Limb (tissue), 2 donors: Measurements from ENCODE around the gene MTF2.
A peak's percentile ranks its signal among the peaks of the same experiment; 100 is the strongest.
"Not testable (repeated sequence)": the region's sequence is repeated elsewhere in the genome, so short reads cannot be mapped to it uniquely, and the experiment has no call there.

Source experiments
- DNase-seq, 2 donors: peaks; one replicate each; pipeline ENCODE4 v3.0.0-alpha.2; 2016; ENCODE audit errors: extremely low spot score in 2 of 2

The MTF2 gene

DNA sequence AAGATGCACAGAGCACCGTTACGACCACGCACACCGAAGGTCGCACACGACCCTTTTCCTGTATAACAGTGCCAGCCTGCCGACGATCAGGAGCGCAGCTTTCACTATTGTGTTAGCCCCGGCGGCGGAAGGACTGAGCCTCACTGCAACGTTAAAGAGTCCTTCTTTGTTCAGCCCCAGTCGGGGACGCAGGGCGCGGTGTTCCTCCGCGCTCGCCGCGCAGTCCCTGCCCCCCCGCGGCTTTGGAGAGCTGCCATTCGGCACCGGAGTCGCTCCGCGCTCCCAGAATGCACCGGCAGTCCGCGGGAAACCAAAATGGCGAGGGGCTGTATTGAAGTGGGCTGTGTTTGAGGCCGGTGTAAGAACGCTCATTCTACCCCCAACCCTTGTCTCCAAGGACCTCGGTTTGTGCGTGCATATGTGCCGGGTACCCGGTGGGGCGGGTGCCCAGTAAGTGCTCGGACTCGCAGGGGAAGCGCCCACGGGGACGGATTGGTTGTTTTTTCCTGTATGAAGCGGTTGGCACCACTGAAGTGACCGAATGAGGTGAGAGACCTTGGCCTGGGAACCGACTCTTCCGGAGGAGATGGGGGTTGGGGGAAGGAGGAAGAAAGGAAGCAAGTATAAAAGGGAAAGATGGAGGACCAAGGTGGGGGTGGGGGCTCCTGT lies at the start of gene MTF2:
MTF2 (plus strand) TSS at position 298 of the 669 bp plus-strand sequence; CDS start at position 542, 244 bp downstream.
- peak; percentile 94 to 99 for DNase-seq

DNA sequence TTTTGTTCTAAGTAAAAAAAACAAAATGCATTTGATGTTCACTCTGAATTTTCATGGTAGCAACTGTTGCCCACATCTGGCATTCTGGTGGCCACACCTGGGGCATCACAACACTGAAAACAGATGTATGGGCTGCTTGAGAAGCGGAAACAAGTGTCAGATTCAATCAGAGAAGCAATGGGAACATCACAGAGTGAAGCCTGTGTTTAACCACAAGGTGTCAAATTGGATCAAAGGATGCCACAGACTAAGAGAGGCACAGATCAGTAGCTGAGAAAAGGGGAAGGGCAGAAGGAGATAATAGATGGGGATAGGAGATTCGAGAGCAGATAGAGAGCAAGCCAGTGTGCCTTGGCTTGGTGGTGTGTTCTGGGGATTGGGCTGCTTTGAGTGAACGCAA lies 49.8 kb upstream of the MTF2 start:
- DNase-seq: no peak

DNA sequence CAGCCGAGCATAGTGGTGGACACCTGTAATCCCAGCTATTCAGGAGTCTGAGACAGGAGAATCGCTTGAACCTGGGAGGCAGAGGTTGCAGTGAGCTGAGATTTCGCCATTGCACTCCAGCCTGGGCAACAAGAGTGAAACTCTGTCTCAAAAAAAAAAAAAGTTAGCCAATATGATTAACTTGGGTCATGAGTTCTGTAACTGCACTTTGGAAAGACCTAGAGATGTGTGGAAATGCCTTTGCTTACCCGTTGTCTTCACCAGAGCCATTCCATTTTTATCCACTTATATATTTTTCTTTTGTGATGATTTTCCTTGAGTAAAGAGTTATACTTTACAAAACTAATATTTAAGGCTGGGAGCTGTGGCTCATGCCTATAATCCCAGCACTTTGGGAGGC lies 48.9 kb upstream of the MTF2 start:
- DNase-seq: not testable (repeated sequence)

DNA sequence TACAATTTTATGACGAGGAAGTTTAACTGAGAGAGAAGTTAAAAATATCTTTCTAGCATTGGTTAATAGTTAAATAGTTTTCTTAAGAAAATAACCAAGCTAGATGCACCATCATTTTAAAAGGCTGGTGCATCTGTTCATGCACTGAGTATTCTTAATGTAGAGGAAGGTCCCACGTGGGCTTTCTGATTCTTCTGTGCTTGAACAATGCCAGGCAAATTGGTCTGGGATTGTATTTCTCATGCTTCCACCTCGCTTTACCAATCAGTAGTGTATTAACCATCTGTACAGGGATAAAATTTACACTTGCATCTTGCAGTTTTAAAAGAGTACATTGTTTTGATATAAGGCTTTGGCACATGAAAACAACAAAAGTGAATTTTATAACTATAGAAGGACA lies 47.4 kb upstream of the MTF2 start:
- DNase-seq: no peak

DNA sequence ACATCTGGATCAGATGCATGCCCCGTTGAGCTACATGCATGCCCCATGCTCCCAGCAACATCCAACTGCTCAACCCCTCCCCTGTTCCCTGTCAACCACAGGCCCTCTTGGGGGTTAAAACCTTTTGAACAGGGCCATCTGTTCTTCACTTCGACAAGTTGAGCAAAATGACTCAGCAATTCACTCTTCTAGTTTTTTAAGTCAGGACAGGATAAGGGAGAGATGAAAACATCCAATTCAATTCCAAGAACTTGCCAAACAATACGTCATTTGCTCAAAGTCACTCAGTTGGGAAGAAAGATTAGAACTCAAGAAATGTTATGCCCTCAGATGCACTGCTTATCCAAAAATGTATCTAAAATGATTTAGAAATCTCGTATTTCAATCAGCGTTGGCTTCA lies 46.1 kb upstream of the MTF2 start:
- no peak for DNase-seq

DNA sequence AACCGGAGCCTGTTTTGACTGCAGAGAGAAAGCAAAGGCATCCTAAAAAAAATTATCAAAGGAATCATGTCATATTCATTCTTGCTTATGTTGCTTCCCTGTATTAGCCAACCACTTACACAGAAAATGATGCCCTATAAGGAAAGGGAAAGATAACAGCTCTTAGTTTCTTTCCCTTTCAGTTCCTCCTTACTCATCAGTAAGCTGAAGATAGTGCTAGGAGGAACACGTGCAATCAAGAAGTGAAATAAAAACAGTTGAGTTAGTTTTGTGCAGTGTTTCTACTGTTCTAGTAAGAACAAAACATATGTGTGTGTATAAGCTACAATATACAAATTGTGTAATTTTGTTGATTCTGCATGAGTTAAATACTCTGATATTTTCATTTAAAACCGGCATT lies 45.3 kb upstream of the MTF2 start:
- DNase-seq: no peak

DNA sequence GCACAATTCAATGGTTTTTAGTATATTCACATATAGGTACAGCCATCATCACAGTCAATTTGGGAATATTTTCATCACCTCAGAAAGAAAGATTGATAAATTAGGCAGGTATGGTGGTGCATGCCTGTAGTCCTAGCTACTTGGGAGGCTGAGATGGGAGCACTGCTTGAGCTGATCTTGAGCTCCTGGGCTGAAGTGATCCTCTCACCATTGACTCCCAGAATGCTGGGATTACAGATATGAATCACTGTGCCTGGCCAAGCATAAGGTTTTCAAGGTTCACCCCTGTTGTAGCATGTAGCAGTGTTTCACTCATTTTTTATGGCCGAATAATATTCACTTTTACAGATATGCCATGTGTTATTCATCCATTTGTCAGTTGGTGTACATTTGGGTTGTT lies 44.7 kb upstream of the MTF2 start:
- DNase-seq: no peak

DNA sequence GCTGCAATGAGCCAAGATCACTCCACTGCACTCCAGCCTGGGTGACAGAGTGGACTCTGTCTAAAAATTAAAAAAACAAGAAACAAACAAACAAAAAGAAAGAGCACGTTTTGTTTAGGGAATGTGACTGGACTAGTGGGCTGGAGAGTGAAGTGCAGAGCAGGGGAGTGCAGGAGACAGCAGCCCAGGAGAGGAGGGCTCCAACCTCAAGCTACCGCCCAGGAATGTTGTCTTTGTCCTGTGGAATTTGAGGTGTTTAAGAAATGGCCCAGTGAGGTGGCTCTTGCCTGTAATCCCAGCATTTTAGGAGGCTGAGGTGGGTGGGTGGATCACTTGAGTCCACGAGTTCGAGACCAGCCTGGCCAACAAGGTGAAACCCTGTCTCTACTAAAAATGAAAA lies 42.4 kb upstream of the MTF2 start:
- DNase-seq: no peak

DNA sequence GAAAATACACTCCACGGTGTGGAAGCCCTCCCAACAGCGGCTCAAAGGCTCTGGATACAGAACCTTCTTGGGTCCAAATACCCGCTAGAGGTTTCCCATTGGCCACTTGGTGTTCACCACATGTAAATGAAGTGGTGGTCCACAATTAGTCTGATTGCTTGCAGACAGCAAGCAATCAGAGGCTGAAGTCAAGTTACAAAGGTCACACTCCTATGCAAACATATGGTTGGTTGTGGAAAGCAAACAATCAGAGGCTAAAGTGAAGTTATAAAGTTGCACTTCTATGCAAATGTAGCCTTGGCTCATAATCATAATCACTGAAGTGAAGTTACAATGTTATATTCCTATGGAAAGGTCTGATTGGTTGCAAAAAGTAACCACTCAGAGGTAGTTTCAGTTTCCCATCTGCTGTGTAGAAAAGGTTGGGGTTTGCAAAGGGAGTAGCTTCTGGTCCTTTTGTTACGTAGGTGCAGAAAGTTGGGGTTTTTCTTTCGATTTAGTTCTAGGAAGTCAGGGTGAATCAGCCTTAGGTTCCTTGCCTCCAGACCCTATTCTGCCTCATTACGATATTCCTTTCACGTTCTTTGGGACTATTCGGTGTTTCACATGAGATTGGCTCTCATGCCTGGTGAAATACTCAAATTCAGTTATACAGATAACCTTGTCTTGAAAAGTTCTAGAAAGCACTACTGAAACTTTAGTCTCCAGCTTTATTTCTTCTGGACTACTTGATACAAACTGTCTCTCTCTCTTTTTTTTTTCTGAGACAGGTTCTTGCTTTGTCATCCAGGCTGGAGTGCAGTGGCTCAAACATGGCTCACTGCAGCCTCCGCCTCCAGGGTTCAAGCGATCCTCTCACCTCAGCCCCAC lies 36.7 kb upstream of the MTF2 start:
- DNase-seq: no peak

DNA sequence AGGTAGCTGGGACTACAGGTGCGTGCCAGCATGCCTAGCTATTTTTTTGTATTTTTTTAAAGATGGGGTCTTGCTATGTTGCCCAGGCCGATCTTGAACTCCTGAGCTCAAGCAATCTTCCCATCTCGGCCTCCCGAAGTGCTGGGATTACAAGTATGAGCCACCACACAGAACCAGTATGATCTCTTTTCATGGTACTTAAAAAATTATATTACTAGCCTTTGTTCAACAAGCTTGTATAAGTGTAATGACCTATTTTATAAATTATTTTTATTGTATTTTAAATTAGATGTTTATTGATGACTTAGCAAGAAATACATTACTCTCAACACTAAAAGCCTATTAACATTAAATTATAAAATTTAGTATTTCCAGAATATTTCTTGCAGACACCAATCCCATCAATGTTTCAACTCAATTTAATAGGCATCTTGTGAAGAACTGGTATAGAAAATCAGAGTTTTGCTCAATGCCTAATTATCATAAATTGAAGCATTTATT lies 36.0 kb upstream of the MTF2 start:
- no peak for DNase-seq

DNA sequence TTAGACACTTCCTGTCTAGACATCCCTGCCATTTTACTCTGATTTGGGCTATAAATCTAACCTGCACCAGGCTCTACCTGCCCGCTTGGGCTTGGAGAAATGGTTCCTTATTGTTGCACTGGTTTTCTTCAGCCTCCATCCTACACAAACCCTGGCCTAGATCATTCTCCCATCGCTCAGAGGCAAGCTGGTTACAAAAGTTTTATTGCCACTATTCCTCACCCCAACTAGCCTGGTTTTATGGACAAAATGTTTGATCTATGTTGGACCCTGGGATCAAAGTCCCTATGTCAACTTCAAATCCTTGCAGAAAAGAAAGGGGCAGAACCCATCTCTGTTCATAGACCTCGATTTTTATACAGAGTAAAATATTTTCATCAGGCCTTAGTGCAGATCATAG lies 31.5 kb upstream of the MTF2 start:
- no peak for DNase-seq

DNA sequence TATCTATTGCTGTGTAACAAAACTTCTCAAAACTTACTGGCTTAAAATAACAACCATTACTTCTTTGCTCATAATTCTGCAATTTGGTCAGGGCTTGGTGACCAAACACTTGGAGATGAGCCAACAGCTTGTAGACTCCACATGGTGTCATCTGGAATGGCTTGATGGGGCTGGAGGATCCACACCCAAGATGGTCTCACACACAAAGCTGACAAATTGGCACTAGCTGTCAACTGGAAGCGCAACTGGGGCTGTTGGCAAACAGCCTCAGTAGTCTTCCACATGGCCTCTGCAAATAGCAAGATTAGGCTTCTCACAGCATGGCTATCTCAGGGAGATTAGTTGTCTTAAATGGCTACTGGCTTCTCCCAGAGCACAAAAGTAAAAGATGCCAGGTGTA lies 27.1 kb upstream of the MTF2 start:
- DNase-seq: no peak

DNA sequence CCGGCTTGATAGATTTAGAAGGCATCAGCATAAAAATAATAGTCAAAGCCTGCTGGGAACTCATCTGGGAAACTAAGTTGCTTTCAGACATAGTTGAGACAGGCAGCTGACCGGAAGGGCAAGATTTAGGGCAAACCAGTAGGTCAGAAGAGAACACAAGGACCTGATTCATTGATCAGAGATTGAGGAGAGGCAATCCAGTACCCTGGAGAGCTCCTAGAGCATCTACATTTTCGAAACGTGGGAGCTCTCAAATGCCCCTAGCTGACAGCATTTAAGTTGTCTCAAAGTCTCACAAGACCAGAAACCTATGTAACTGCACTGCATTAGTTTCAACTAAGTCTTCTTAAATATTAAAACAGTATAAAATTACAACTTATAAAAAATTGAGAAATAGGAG lies 22.9 kb upstream of the MTF2 start:
- DNase-seq: no peak

DNA sequence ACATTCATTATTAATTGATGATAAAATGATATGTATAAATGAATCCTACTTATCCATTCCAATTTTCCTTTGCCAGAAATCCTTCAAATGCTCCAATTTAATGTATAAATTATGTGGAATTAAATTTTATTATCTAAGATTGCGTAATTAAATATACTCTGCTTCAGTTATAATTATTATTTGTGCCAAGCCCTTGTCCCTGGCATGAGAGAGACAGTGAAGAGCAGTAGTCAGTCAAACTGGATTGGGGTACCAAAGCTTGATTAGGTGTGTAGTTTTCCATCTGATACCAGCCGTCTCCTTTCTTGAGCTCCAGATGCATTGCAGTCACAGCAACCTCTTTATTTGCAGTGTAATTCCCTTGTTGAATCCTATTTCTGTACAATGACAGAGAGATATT lies 22.4 kb upstream of the MTF2 start:
- DNase-seq: no peak

DNA sequence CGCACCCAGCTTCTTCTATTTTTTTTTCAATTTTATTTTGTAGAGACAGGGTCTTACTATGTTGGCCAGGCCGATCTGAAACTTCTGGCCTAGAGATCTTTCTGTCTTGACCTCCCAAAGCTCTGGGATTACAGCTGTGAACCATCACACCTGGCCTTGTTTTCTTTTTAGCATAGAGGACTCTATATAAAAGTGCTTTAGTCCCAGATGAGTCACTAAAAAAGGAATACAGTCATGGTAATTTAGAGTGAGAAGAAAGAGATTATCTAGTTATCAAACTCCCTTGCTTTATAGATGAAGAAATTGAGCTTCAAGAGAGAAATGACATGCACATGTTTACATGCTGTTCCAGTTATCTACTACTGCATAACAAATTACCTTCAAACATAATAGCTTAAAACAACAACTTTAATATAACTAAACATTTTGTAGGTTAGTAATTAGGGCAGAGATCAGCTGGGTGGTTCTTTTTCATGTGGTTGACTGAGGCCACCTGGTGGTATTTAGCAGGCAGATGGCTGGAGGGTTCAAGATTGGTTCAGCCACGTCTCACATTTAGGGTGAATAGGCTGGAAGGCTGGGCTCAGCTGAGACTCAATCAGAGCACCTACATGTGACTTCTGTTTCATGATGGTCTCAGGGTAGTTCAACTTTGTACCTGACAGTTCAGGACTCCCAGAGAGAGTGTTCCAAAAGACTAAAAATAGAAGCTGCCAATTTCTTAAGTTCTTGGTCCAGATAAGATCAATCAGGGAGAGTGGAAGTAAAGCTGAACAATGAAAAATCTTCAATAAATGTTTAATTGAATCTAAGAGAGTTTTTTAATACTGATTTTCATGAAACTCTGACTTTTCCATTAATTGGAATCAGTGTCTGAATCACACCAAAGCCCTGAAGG lies 16.9 kb upstream of the MTF2 start:
- DNase-seq: no peak

DNA sequence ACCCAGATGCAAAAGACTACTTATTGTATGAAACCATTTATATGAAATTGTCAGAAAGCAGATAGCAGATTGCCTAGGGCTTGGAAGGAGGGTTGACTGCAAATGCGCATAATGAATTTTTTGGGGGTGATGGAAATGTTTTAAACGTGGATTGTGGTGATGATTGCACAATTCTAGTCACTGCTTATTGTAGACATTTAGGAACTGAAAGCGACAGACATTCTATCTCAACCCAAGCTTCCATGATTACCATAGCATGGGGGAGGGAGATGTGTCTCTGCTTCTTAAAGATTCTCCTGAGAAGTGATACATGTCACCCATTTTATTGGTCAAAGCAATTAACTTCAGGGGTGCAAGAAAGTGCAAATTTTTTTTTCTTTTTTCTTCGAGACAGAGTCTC lies 2.8 kb upstream of the MTF2 start:
- DNase-seq: no peak

DNA sequence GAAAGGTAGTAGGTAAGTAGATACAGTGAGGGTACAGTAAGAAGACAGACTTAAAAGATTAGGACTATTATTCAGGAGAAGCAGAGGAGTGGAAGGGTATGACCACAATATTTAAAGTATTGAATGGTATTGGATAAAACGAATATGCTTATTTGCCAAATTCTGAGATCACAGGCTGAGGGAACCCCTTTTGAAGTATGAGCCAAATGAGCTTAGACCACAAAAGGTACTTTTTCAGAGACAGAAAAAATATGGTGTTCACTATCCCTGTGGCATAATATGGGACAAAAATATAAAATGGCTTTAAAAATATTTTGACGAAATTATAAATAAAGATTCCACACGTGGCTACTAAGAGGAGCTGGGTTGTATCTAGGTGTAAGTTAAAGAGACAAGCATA lies 880 bp upstream of the MTF2 start:
- no peak for DNase-seq

DNA sequence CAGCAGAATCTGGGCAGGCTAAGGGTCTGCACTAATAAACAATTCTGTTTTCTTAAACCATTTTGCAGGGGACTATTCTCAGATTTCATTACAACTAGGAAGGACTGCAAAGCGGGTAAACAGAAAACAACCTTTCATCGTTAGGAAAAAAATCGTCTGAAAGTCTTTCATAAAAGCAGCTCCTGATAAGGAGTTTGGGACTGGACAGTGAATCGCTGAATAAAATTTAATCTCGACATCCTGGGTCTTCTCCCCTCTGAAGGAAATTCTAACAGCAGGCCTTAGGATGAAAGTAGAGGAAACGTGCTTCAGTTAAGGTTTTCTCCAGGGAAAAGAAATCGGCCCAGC lies 471 bp upstream of the MTF2 start:
- DNase-seq: peak in 1 of 2 donors; percentile 45

DNA sequence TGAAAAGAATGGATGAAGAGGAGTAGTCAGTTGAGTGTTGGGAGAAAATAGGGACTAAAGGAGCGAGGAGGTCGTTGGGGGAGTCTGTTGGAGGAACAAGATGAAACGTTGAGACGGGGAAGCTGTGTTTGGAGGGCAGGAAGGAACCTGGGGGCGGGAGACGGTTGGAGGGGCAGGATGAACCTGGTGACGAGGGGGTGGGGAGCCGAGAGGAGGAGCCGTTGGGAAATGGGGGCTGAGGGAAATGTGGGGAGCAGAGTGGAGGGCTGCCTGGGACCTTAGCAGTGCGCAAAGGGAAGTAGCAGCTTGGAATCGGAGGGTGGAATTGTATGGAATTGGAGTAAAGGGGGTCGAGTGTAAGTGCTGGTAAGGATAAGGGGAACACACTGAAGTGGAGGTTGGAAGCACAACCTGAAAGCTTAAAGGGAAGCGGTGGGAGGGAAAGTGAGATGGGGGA lies 630 bp downstream of the MTF2 start:
- DNase-seq: peak in 1 of 2 donors; percentile 61

DNA sequence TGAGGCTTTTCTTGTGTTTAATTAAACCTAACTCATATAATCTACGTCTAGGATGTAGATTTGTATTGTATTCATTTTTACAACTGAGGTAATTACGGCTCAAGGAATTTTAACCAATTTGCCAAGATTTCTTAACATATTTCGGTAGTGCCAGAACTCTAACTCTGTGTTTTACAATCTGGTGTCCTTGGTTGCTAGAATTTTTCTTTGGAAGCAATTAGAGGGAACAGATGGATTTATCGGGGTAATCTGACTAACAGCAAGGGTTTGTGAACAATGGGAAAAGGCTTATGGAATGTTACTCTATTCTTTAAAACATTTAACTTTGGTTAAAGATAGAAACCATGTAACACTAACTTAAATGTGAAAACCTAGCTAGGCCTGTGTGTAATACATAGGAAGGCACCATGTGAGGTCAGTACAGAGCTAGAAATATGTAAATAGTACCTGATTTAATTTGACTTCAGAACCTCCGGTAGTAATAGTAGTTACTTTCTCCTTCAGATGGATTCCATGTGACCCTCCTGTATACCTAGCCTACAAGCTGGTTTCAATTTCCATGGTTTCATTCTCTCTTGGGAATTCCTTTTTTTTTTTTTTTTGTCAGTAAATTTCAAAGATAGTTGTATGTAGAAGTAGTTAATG lies 1.2 kb downstream of the MTF2 start:
- DNase-seq: peak in 1 of 2 donors; percentile 82

DNA sequence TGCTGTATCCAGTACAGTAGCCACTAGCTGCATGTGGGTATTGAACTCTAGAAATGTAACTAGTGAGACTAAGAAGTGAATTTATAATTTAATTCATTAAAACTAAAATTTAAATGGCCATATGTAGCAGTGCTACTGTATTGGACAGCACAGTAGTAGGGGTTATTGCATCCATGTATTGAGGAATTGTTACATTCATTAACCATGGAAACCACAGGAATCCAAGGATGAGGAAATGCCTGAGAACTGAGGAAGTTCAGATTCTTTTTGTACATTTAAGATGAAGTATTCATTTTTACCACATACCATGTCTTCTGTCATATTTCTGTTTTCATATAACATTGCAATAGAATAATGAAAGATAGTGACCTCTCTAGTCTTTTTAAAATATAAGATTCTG lies 2.6 kb downstream of the MTF2 start:
- DNase-seq: no peak
